OCI-LY7 (cell line): Measurements from ENCODE around the gene FOXK1.

Experiments used
- EZH2phosphoT487 ChIP-seq: fragments of 200-600 bp; sonication (generic); IDR thresholded peaks from 2 replicates; pipeline ENCODE4 v1.6.1; 2018; ENCODE audit warnings: low read depth, borderline replicate concordance, mild to moderate bottlenecking, mixed run types, antibody characterized with exemption, low read length, moderate library complexity, mixed read lengths
- TF ChIP-seq, protein P1 (sequence below): fragments of 200-600 bp; sonication (generic); conservative IDR thresholded peaks from 2 replicates; pipeline ENCODE4 v1.5.1; 2014; ENCODE audit warnings: mild to moderate bottlenecking, antibody characterized with exemption, low read length, moderate library complexity, mixed read lengths

DNA sequence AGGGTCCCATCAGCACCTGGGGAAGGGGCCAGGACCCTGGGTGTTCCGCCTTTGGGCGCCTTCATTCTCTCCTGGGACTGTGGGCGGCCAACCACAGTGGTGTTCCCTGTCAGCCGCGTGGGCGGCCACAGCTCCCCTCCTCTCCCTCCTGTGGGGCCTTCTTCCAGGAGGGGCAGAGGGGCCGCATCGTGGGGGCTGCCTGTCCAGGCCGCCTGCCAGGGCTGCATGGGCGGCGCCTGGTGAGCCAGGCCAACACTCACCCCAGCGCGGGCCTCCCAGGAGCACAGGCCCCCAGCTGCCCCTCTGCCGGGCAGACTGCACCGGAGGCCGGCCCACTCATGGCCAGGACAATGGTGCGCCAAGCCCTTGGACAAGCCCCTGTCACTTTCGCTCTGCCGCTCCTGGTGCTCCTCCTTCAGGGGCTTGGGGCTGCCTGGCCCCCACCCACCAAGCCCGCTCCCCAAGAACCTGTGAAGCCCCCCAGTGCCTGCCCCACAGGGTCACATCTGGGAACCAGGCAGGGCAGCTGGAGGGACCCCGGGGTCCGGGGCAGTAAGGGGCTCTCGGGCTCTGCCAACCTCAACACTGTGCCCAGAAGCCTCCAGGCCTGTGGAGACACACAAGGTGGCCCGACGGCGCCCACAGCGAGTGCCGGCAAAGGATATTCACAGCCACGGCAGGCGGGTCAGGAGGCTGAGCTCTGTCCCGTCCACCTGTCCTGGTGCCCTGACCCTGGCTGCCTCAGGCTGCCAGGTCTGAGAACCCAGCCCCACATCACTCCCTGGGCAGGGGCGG, 136.1 kb downstream of the FOXK1 start:
- TF ChIP-seq, protein P1, sequence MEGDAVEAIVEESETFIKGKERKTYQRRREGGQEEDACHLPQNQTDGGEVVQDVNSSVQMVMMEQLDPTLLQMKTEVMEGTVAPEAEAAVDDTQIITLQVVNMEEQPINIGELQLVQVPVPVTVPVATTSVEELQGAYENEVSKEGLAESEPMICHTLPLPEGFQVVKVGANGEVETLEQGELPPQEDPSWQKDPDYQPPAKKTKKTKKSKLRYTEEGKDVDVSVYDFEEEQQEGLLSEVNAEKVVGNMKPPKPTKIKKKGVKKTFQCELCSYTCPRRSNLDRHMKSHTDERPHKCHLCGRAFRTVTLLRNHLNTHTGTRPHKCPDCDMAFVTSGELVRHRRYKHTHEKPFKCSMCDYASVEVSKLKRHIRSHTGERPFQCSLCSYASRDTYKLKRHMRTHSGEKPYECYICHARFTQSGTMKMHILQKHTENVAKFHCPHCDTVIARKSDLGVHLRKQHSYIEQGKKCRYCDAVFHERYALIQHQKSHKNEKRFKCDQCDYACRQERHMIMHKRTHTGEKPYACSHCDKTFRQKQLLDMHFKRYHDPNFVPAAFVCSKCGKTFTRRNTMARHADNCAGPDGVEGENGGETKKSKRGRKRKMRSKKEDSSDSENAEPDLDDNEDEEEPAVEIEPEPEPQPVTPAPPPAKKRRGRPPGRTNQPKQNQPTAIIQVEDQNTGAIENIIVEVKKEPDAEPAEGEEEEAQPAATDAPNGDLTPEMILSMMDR = no peak
- TF ChIP-seq EZH2phosphoT487 = no peak
